ENCODE measurements around the gene RGS16. TPM values are rescaled to one million over a fixed set of nuclear protein-coding genes. Genes with fewer than 3 reads are reported as not detected.

Gene RGS16
- total and polyA plus RNA-seq, 2 of the 13 experiments (the other 11 are each of a cell fraction or from before 2014, with no cell fraction given): not detected

GRCh38 chr1:182601913-182602312, 2.3 kb downstream of the RGS16 start:
- 17% methylated on average over 4 of the region's 4 CpGs for WGBS (ENCODE audit: low lambda C conversion rate)
- in situ Hi-C loops (cut with HindIII; ENCODE audit: extremely low pct_ligation_motif_present, low pct_unique_long_range_greater_than_20kb): loop anchor here (5.0 kb wide), 1 partner anchor 185 kb away; the partner anchor contains the start of gene NPL
- Histone ChIP-seq H3K79me2 (ENCODE audit: insufficient read depth, low read length) (no peaks in the 10 kb centered on the region), H4K20me1 (ENCODE audit: insufficient read depth, low read length) (no peaks in the 10 kb centered on the region), H3K27ac (ENCODE audit: extremely low read length, insufficient read depth, low read length) (no peak overlapping the region), H2AFZ (ENCODE audit: low read length) (no peak overlapping the region), H3K4me1 (ENCODE audit: insufficient read depth, low read length) (no peaks in the 10 kb centered on the region), H3K4me3 (replicated peaks in 1 of 3; ENCODE audit: insufficient read depth in 1 of 3, low read depth in 2 of 3, low read length in 3 of 3) (no peak overlapping the region), H3K4me2 (ENCODE audit: low read depth, low read length) (no peak overlapping the region), H3K9me3 (ENCODE audit: low read length) (no peaks in the 10 kb centered on the region), H3K36me3 (replicated peaks in 1 of 2; ENCODE audit: control insufficient read depth in 1 of 2, insufficient read depth in 2 of 2, low read length in 2 of 2) (no peaks in the 10 kb centered on the region), H3K27me3 (ENCODE audit: control insufficient read depth in 1 of 2, insufficient read depth in 2 of 2, low read length in 2 of 2) (peaks cover 3 to 14% of the 10 kb centered on the region in 2 experiments; a peak in 3 of 5 replicates), H3K9ac (ENCODE audit: insufficient read depth, low read depth, low read length) (no peak overlapping the region)
- intact Hi-C loops (cut with micrococcal nuclease; ENCODE audit: unreplicated experiment): loop anchor here (1.0 kb wide), 2 partner anchors 180 to 204 kb away; no protein-coding TSS in a partner anchor
- FAIRE-seq (no peak), DNase-seq (ENCODE audit: low spot score) (no peak), ATAC-seq (no peak)
- CTCF ChIA-PET (ENCODE audit: low intra/inter-chr PET ratio, low total read pairs): interaction anchor here (1.3 to 2.5 kb wide), 4 partner anchors 181 to 518 kb away, joined by 3 to 44 read pairs (median 5); no protein-coding TSS in a partner anchor
- POLR2A ChIA-PET: no interaction called here
- TF ChIP-seq XBP1 (CRISPR knock-in tag; IDR thresholded peaks at IDR 0.05): no peak
- TF ChIP-seq ZBTB8A (CRISPR knock-in tag; IDR thresholded peaks at IDR 0.05; ENCODE audit: borderline replicate concordance, low read depth): no peak
- no peak for TF ChIP-seq ZNF552 (CRISPR knock-in tag; IDR thresholded peaks at IDR 0.05; ENCODE audit: borderline replicate concordance)
- no TSS peak for BruUV-seq (replicated peaks)

GRCh38 chr1:182601416-182601786, 2.8 kb downstream of the RGS16 start:
- no peak overlapping the region for H3K4me3 ChIP-seq (replicated peaks in 1 of 3; ENCODE audit: insufficient read depth in 1 of 3, low read depth in 2 of 3, low read length in 3 of 3)
- H3K36me3 ChIP-seq (replicated peaks in 1 of 2; ENCODE audit: control insufficient read depth in 1 of 2, insufficient read depth in 2 of 2, low read length in 2 of 2): no peaks in the 10 kb centered on the region
- H3K4me1 ChIP-seq (ENCODE audit: insufficient read depth, low read length): no peaks in the 10 kb centered on the region
- H3K9me3 ChIP-seq (ENCODE audit: low read length): no peaks in the 10 kb centered on the region
- in situ Hi-C loops (cut with HindIII; ENCODE audit: extremely low pct_ligation_motif_present, low pct_unique_long_range_greater_than_20kb): loop anchor here (5.0 kb wide), 1 partner anchor 186 kb away; the partner anchor contains the start of gene NPL
- FAIRE-seq (peak; percentile 88), DNase-seq (ENCODE audit: low spot score) (peak; percentile 75), ATAC-seq (peak; percentile 79)
- no peak overlapping the region for H3K4me2 ChIP-seq (ENCODE audit: low read depth, low read length)
- intact Hi-C loops (cut with micrococcal nuclease; ENCODE audit: unreplicated experiment): loop anchor here (1.0 kb wide), 2 partner anchors 181 to 205 kb away; no protein-coding TSS in a partner anchor
- no peak overlapping the region for H3K27ac ChIP-seq (ENCODE audit: extremely low read length, insufficient read depth, low read length)
- H3K9ac ChIP-seq (ENCODE audit: insufficient read depth, low read depth, low read length): no peak overlapping the region
- ChIA-PET POLR2A (no interaction called here), CTCF (ENCODE audit: low intra/inter-chr PET ratio, low total read pairs) (interaction anchor here (1.3 to 2.5 kb wide), 4 partner anchors 182 to 517 kb away, joined by 3 to 44 read pairs (median 5); no protein-coding TSS in a partner anchor)
- no peaks in the 10 kb centered on the region for H4K20me1 ChIP-seq (ENCODE audit: insufficient read depth, low read length)
- WGBS (ENCODE audit: low lambda C conversion rate): 18% methylated on average over 6 of the region's 6 CpGs
- no peaks in the 10 kb centered on the region for H3K79me2 ChIP-seq (ENCODE audit: insufficient read depth, low read length)
- peaks cover 3 to 14% of the 10 kb centered on the region in 2 experiments; a peak in 3 of 5 replicates for H3K27me3 ChIP-seq (ENCODE audit: control insufficient read depth in 1 of 2, insufficient read depth in 2 of 2, low read length in 2 of 2)
- no TSS peak for BruUV-seq (replicated peaks)
- no peak overlapping the region for H2AFZ ChIP-seq (ENCODE audit: low read length)
- TF ChIP-seq ZNF558 (CRISPR knock-in tag; IDR thresholded peaks at IDR 0.05; ENCODE audit: borderline replicate concordance): no peak
- TF ChIP-seq MTA3 (CRISPR knock-in tag; IDR thresholded peaks at IDR 0.05): no peak
- TF ChIP-seq HNRNPLL (IDR thresholded peaks at IDR 0.05; ENCODE audit: low read depth, low read length, poor library complexity, severe bottlenecking): no peak
- no peak for TF ChIP-seq ZNF557 (CRISPR knock-in tag; IDR thresholded peaks at IDR 0.05)
- no peak for TF ChIP-seq CHD2 (IDR thresholded peaks at IDR 0.05; ENCODE audit: low read depth, low read length)
- no peak for TF ChIP-seq NONO (IDR thresholded peaks at IDR 0.05)
- TF ChIP-seq NONO (CRISPR knock-in tag; conservative IDR thresholded peaks at IDR 0.05): no peak
- TF ChIP-seq ZC3H4 (CRISPR knock-in tag; IDR thresholded peaks at IDR 0.05; ENCODE audit: borderline replicate concordance): no peak
- TF ChIP-seq DNMT1 (CRISPR knock-in tag; IDR thresholded peaks at IDR 0.05): no peak
- 0 out of 2 replicates have a peak, but pooled peaks have one; percentile 26 for TF ChIP-seq ERF (CRISPR knock-in tag; IDR thresholded peaks at IDR 0.05)
- peak; percentile 87 for TF ChIP-seq STAG1 (CRISPR knock-in tag; IDR thresholded peaks at IDR 0.05)
- TF ChIP-seq LCORL (IDR thresholded peaks at IDR 0.05): no peak
- peak; percentile 41; the same call in 1 of the 2 replicates for TF ChIP-seq LCORL (CRISPR knock-in tag; IDR thresholded peaks at IDR 0.05)
- TF ChIP-seq ZUFSP (CRISPR knock-in tag; IDR thresholded peaks at IDR 0.05; ENCODE audit: borderline replicate concordance): no peak
- no peak for TF ChIP-seq KLF16 (CRISPR knock-in tag; IDR thresholded peaks at IDR 0.05)
- no peak for TF ChIP-seq ZNF761 (CRISPR knock-in tag; conservative IDR thresholded peaks at IDR 0.05)
- no peak for TF ChIP-seq SMAD1 (CRISPR knock-in tag; IDR thresholded peaks at IDR 0.05; ENCODE audit: borderline replicate concordance, low read depth)
